ENCODE results near the gene ATF2.

ATF2 gene

GRCh38 chr2:175167792-175168563, at the start of gene ATF2:
TSS of gene ATF2 (minus strand) at chr2:175168203. CDS start at chr2:175136443, 31,760 bp downstream.
- peak; percentile 92 to 94 for DNase-seq (ENCODE audit: low read depth in 1 of 2, low spot score in 1 of 2)

- DNase-seq (ENCODE audit: low read depth in 1 of 2, low spot score in 1 of 2), result no peak
These were observed 39.9 kb upstream of the ATF2 start for GRCh38 chr2:175207741-175208438.

- no peak for DNase-seq (ENCODE audit: low read depth in 1 of 2, low spot score in 1 of 2)
These were observed 38.9 kb upstream of the ATF2 start for GRCh38 chr2:175206866-175207265.

- no peak for DNase-seq (ENCODE audit: low read depth in 1 of 2, low spot score in 1 of 2)
These were observed 37.5 kb upstream of the ATF2 start for GRCh38 chr2:175205523-175205922.

- DNase-seq (ENCODE audit: low read depth in 1 of 2, low spot score in 1 of 2), result peak in 1 of 2 donors; percentile 5
These were observed 35.9 kb upstream of the ATF2 start for GRCh38 chr2:175203621-175204496.

GRCh38 chr2:175195012-175195411, 27.0 kb upstream of the ATF2 start:
- DNase-seq (ENCODE audit: low read depth in 1 of 2, low spot score in 1 of 2), result no peak

- DNase-seq (ENCODE audit: low read depth in 1 of 2, low spot score in 1 of 2), result no peak
These were observed 20.8 kb upstream of the ATF2 start for GRCh38 chr2:175188761-175189160.

GRCh38 chr2:175187378-175187777, 19.4 kb upstream of the ATF2 start:
- no peak for DNase-seq (ENCODE audit: low read depth in 1 of 2, low spot score in 1 of 2)

GRCh38 chr2:175183674-175184073, 15.7 kb upstream of the ATF2 start:
- no peak for DNase-seq (ENCODE audit: low read depth in 1 of 2, low spot score in 1 of 2)

- DNase-seq (ENCODE audit: low read depth in 1 of 2, low spot score in 1 of 2), result no peak
These were observed 13.9 kb upstream of the ATF2 start for GRCh38 chr2:175181877-175182308.

GRCh38 chr2:175181104-175181876, 13.3 kb upstream of the ATF2 start, which contains the start of gene ATP5MC3:
TSS of gene ATP5MC3 (minus strand) at chr2:175181710. CDS start at chr2:175181393, 317 bp downstream.
- DNase-seq (ENCODE audit: low read depth in 1 of 2, low spot score in 1 of 2), result peak; percentile 78 to 83

GRCh38 chr2:175180701-175181103, 12.7 kb upstream of the ATF2 start:
- DNase-seq (ENCODE audit: low read depth in 1 of 2, low spot score in 1 of 2), result peak in 1 of 2 donors; percentile 24

- DNase-seq (ENCODE audit: low read depth in 1 of 2, low spot score in 1 of 2), result no peak
These were observed 8.6 kb upstream of the ATF2 start for GRCh38 chr2:175176624-175177023.

- DNase-seq (ENCODE audit: low read depth in 1 of 2, low spot score in 1 of 2), result no peak
These were observed 7.9 kb upstream of the ATF2 start for GRCh38 chr2:175175896-175176295.

- DNase-seq (ENCODE audit: low read depth in 1 of 2, low spot score in 1 of 2), result no peak
These were observed 7.3 kb upstream of the ATF2 start for GRCh38 chr2:175175320-175175719.

- DNase-seq (ENCODE audit: low read depth in 1 of 2, low spot score in 1 of 2), result no peak
These were observed 2.8 kb upstream of the ATF2 start for GRCh38 chr2:175170659-175171304.

GRCh38 chr2:175169191-175169590, 1.2 kb upstream of the ATF2 start:
- no peak for DNase-seq (ENCODE audit: low read depth in 1 of 2, low spot score in 1 of 2)

GRCh38 chr2:175168564-175168945, 552 bp upstream of the ATF2 start:
- DNase-seq (ENCODE audit: low read depth in 1 of 2, low spot score in 1 of 2), result no peak

- no peak for DNase-seq (ENCODE audit: low read depth in 1 of 2, low spot score in 1 of 2)
These were observed 769 bp downstream of the ATF2 start for GRCh38 chr2:175167076-175167791.
